Measurements from ENCODE around the gene ANO4. TPM values are rescaled to one million over a fixed set of nuclear protein-coding genes. Genes with fewer than 3 reads are reported as not detected.

The ANO4 gene
- total RNA-seq, 1 donor from 2014 or later: 7.3 TPM

- H3K9me3 Mint-ChIP-seq: no peaks in the 10 kb centered on the region
- H3K27me3 Mint-ChIP-seq: peaks cover 14% of the 10 kb centered on the region
- no peak overlapping the region for H3K4me3 Mint-ChIP-seq
- no peak for DNase-seq (ENCODE audit: extremely low spot score, unreplicated experiment)
- H3K4me1 Mint-ChIP-seq (ENCODE audit: unreplicated experiment): no peaks in the 10 kb centered on the region
- no peak for TF ChIP-seq CTCF (conservative IDR thresholded peaks at IDR 0.05)
- no peaks in the 10 kb centered on the region for H3K36me3 Mint-ChIP-seq
- H3K27ac Mint-ChIP-seq: no peak overlapping the region
These were observed 14.2 kb downstream of the ANO4 start for GRCh38 chr12:100808777-100809176.

- Mint-ChIP-seq H3K4me3 (no peak overlapping the region), H3K4me1 (ENCODE audit: unreplicated experiment) (no peaks in the 10 kb centered on the region), H3K27ac (no peak overlapping the region), H3K27me3 (peaks cover 13% of the 10 kb centered on the region), H3K9me3 (no peaks in the 10 kb centered on the region), H3K36me3 (no peaks in the 10 kb centered on the region)
- DNase-seq (ENCODE audit: extremely low spot score, unreplicated experiment): no peak
- TF ChIP-seq CTCF (conservative IDR thresholded peaks at IDR 0.05): no peak
These were observed 25.7 kb downstream of the ANO4 start for GRCh38 chr12:100820314-100820713.

GRCh38 chr12:100823963-100824362, 29.4 kb downstream of the ANO4 start:
- DNase-seq (ENCODE audit: extremely low spot score, unreplicated experiment): no peak
- no peaks in the 10 kb centered on the region for H3K4me1 Mint-ChIP-seq (ENCODE audit: unreplicated experiment)
- H3K4me3 Mint-ChIP-seq: no peak overlapping the region
- H3K9me3 Mint-ChIP-seq: no peaks in the 10 kb centered on the region
- no peak overlapping the region for H3K27ac Mint-ChIP-seq
- TF ChIP-seq CTCF (conservative IDR thresholded peaks at IDR 0.05): no peak
- peaks cover 8% of the 10 kb centered on the region for H3K27me3 Mint-ChIP-seq
- no peaks in the 10 kb centered on the region for H3K36me3 Mint-ChIP-seq

GRCh38 chr12:100824476-100824875, 29.9 kb downstream of the ANO4 start:
- H3K36me3 Mint-ChIP-seq: no peaks in the 10 kb centered on the region
- H3K4me1 Mint-ChIP-seq (ENCODE audit: unreplicated experiment): no peaks in the 10 kb centered on the region
- no peak overlapping the region for H3K27ac Mint-ChIP-seq
- H3K9me3 Mint-ChIP-seq: no peaks in the 10 kb centered on the region
- no peak overlapping the region for H3K4me3 Mint-ChIP-seq
- no peak for DNase-seq (ENCODE audit: extremely low spot score, unreplicated experiment)
- H3K27me3 Mint-ChIP-seq: peaks cover 8% of the 10 kb centered on the region
- TF ChIP-seq CTCF (conservative IDR thresholded peaks at IDR 0.05): no peak

GRCh38 chr12:100826323-100826722, 31.7 kb downstream of the ANO4 start:
- Mint-ChIP-seq H3K4me3 (no peak overlapping the region), H3K9me3 (no peaks in the 10 kb centered on the region), H3K4me1 (ENCODE audit: unreplicated experiment) (no peaks in the 10 kb centered on the region), H3K36me3 (no peaks in the 10 kb centered on the region), H3K27me3 (peaks cover 8% of the 10 kb centered on the region), H3K27ac (no peak overlapping the region)
- no peak for TF ChIP-seq CTCF (conservative IDR thresholded peaks at IDR 0.05)
- no peak for DNase-seq (ENCODE audit: extremely low spot score, unreplicated experiment)

GRCh38 chr12:100827901-100828520, 33.4 kb downstream of the ANO4 start:
- no peaks in the 10 kb centered on the region for H3K4me1 Mint-ChIP-seq (ENCODE audit: unreplicated experiment)
- no peaks in the 10 kb centered on the region for H3K9me3 Mint-ChIP-seq
- H3K36me3 Mint-ChIP-seq: no peaks in the 10 kb centered on the region
- peak; percentile 77 for TF ChIP-seq CTCF (conservative IDR thresholded peaks at IDR 0.05)
- no peak for DNase-seq (ENCODE audit: extremely low spot score, unreplicated experiment)
- H3K4me3 Mint-ChIP-seq: no peak overlapping the region
- peaks cover 7% of the 10 kb centered on the region for H3K27me3 Mint-ChIP-seq
- no peak overlapping the region for H3K27ac Mint-ChIP-seq

Measured in type B pancreatic cell (in vitro differentiated cells).